Right lung (tissue), 5 donors: ENCODE data around the gene POU3F1. TPM values are rescaled to one million over a fixed set of nuclear protein-coding genes. Genes with fewer than 3 reads are reported as not detected.

Experiments
- DNase-seq, 2 donors: peaks; one replicate each; pipeline ENCODE4 v3.0.0-alpha.2; 2013
- polyA plus RNA-seq, 5 donors: library from polyadenylated mRNA; unstranded; fragments of 120-200 nt; gene quantifications; one replicate each; pipeline versions ENCODE4 v1.2.1 to v1.2.3, GENCODE V29; 2013; ENCODE audit warnings: inconsistent platforms in 1 of 5, low replicate concordance in 1 of 5; ENCODE audit not compliant: insufficient read length in 5 of 5, insufficient read depth in 1 of 5

Gene POU3F1
- polyA plus RNA-seq, 5 donors, result 0.12 to 0.29 (median 0.16) TPM; not detected in 2

DNA sequence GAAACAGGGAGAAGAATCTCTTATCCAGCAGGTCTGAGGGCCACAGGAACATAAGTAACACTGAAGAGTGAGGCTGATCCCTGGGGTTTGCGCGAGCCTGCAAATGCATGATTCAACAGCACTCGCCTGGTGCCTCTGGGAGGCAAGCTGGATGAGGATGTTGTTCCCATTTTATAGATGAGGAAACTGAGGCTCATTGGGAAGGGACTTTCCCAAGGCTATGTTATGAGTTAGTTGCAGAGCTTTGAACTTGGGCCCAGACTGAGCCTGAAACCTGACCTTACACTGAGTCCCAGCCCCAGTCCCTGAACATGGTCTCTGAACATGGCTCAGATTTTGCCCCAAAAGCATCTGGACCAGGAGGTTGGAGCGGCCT, 27.7 kb upstream of the POU3F1 start:
- DNase-seq, result no peak

- no peak for DNase-seq
These were observed 27.1 kb upstream of the POU3F1 start for GRCh38 chr1:38073534-38074301.

DNA sequence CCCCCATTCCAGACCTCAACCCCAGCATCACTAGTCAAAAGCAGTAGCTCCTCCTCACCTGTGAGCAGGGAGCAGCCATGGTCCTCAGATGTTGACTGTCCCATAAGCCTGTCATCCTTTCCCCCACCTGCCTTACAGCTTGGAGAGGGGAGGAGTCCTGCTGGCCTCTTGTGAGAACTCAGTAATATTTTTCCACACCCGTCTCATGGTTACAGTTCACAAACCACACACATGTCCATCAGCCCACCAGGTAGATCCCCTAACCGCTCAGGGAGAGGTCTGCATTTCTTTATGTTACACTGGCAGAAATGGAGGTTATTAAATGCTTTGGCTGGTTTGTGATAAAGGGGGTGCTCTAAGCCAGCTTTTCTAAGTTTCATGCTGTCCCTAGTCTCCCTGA, 26.3 kb upstream of the POU3F1 start:
- no peak for DNase-seq

- DNase-seq, result no peak
These were observed 25.0 kb upstream of the POU3F1 start for GRCh38 chr1:38071312-38072256.

DNA sequence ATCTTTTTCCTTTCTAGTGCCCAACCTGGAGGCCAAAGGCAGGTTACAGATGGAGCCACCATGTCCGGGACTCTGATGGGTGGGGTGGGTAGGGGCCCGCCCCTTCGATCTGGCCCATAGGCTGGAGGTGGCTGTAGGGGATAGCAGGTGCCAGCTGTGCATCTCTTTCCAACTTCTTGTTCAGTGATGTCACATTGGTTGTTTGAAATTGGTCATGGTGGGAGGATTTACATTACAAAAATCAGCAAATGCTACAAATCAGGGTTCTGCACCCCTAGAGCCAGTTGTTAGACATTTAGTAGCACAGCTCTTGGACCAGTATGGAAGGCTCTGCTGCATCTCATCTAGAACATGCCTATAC, 22.4 kb upstream of the POU3F1 start:
- DNase-seq, result no peak

- no peak for DNase-seq
These were observed 21.8 kb upstream of the POU3F1 start for GRCh38 chr1:38068220-38068979.

DNA sequence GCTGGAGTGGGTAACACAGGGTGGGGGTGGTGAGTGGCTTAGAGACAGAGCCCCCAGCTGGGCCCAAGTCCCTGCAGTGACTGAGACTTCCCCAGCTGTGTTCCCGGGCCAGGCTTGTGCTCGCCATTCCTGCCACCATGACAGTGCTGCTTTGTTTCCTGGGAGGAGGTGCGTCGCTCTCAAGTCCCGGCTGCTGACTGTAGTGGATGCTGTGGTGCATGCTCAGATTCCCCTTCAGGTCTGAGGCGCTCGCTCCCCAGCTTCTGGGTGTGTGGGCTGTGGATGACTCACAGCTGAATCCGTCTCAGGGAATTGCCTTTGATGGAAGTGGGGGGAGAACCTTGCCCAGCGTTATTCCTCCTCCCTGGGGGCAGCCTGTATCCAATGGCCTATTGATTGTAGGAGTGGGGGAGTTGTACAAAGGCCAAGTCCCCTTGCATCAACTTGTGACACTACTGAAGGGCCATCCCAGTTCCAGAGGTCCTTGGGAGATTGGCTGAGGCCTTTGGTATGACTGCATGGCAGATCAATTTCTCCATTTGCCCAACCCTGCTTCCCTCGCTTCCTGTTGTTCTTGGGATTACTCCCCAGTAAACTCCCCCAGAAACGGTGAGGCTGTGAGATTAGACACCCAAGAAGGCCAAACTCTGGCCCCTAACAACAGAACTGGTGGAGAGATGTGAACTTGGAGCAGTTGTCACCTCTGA, 17.8 kb upstream of the POU3F1 start:
- DNase-seq, result no peak

GRCh38 chr1:38063616-38064015, 17.0 kb upstream of the POU3F1 start:
- no peak for DNase-seq

GRCh38 chr1:38062361-38063288, 16.0 kb upstream of the POU3F1 start:
- no peak for DNase-seq

- DNase-seq, result no peak
These were observed 15.3 kb upstream of the POU3F1 start for GRCh38 chr1:38061883-38062328.

- no peak for DNase-seq
These were observed 14.7 kb upstream of the POU3F1 start for GRCh38 chr1:38061290-38061689.

GRCh38 chr1:38060498-38060897, 13.9 kb upstream of the POU3F1 start:
- no peak for DNase-seq

- no peak for DNase-seq
These were observed 13.2 kb upstream of the POU3F1 start for GRCh38 chr1:38059635-38060250.

DNA sequence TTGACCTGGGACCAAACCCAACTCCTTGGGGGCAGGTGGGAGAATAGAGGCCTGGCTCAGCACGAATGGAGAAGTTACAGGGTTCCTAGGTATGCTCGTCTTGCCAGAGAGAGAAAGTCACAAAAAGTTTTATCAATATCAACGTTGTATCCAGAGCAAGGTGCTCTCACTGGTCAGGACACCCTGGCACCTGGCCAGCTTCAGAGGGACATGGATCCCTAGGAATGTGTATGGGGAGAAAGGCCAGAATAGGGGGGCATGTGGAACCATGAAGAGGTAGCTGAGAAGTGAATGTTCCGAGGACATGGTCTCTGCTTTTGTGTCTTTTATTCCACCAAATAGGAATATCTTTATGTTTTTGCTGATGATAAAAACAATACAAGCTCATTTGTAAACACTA, 9.4 kb upstream of the POU3F1 start:
- no peak for DNase-seq

DNA sequence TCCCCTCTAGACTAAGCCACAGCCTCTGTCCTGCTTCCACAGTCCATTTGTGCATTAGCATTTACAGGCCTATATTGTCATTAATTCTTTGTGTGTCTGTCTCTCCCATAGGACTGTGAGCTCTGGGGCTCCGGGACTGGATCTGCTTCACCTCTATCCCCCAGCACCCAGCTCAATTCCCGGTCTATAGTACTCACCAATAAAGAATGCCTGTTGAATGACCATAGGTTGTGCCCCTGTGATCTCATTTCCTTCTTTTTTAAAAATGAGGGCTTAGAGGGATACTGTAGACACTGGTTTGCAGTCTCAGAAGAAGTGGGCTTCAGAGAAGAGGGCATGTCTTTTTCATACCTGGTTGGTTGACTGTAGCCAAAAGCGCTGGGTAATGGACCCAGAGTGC, 8.8 kb upstream of the POU3F1 start:
- DNase-seq, result no peak

DNA sequence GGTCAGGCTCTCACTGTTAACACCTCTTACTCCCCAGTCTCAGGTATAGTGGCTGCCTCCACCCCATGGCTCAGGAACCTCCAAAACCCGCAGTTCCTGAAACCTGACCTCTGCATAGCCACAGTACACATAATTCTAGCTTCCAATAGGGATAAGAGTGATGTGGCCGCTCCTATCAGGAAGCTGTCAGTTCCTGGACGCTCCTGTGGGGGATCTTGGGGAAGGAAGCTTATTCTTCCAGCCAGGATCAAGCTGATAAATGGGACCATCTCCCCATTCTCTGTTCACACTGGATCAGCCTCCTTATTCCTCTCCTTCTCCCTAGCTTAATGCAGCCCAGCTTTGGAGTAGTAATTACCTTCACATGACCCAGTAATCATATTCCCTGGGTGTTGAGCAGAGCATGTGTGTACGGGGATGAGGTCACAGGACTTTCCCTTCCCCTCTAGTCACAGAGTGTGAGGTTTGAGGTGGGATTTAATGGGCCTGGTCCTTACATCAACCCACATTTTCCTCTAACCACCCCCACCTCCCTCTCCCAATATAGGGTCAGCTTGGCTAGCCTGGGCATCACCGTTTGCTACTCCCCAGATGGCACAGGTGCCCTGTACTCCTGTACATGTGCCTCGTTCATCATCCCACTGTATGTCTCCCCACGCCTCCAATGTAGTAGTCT, 7.0 kb upstream of the POU3F1 start:
- no peak for DNase-seq

GRCh38 chr1:38052750-38053415, 6.3 kb upstream of the POU3F1 start:
- DNase-seq, result no peak

GRCh38 chr1:38051079-38051543, 4.5 kb upstream of the POU3F1 start:
- DNase-seq, result no peak
